ENCODE data around the gene GPATCH2L. TPM values are rescaled to one million over a fixed set of nuclear protein-coding genes. Genes with fewer than 3 reads are reported as not detected.
A peak's percentile ranks its signal among the peaks of the same experiment; 100 is the strongest.

Gene GPATCH2L
- total and polyA plus RNA-seq, 4 donors = 4.3 to 69.9 (median 32.4) TPM

DNA sequence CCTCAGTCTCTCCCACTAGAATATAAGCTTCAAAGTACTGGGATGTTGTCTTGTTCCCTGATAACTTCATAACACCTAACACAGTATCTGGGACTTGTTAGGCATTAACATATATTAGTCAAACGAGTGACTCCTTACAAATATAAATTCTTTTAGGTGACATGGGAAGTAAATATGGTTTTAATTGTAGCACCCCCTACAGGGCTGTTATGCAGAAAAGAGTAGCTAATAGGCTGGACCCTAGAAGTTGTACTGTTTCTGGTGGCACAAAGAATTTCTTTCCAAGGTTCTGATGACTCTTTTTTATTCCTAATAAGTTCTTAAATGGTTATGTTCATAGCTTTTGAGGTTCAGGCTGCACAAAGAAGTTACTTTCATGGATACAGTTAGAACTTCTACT is 29.8 kb downstream of the GPATCH2L start:
- Histone ChIP-seq H3K36me3 (ENCODE audit: control insufficient read depth in 4 of 4, insufficient read depth in 4 of 4, low read length in 4 of 4) (peaks cover 23 to 46% (median 27%) of the 10 kb centered on the region in 4 donors), H3K4me3 (no peak overlapping the region), H3K27me3 (ENCODE audit: control insufficient read depth in 3 of 3, insufficient read depth in 3 of 3, low read length in 2 of 3) (no peaks in the 10 kb centered on the region), H3K9me3 (ENCODE audit: control insufficient read depth in 4 of 4, insufficient read depth in 3 of 4, low read length in 3 of 4) (no peaks in the 10 kb centered on the region), H3K4me1 (ENCODE audit: control insufficient read depth in 5 of 5, insufficient read depth in 5 of 5, low read length in 5 of 5) (no peaks in the 10 kb centered on the region), H3K27ac (ENCODE audit: low read depth in 1 of 2, low read length in 1 of 2) (no peak overlapping the region), H3K9ac (ENCODE audit: insufficient read depth in 1 of 2, low read length in 2 of 2) (no peak overlapping the region)
- no peak for ATAC-seq (ENCODE audit: insufficient read depth, low FRiP score)
- no peak for DNase-seq
- 73 to 75% methylated on average over 1 of the region's 1 CpG for WGBS, 2 donors
- TF ChIP-seq CTCF (IDR thresholded peaks at IDR 0.05; ENCODE audit: control extremely low read depth, extremely low read depth) = no peak

DNA sequence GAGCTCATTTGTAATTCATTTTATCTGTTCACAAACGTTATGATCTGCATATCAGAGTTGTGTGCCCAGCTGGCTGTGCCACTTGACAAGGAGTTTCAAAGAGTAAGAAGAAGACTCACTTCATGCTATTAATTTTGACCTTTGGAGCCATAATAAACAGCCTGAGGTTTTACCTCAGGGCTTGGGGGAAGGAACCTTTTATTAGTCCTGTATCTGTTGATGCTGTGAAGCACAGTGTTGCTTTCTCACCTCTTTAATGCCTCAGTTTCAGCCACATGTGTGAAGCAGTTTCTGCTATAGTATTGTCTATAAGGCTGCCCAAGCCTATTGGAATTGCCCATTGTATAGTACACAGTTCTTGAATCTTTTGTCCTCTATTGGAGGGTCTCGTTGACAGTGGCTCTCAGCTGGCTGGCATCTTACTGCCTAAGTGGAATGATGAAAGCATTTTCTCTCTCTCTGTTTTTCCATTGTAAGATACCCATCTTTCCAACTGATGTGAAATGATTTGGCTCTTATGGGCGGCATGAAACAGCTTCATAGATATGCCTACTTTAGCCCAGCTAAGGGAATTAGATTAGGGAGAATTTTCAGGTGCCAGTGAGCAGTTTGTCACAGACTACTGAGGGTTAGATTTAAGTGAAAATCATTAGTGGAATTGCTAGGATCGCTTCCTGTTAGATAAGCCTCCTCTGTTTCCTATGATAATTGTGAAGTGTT is 34.7 kb downstream of the GPATCH2L start:
- WGBS, 2 donors = 81 to 90% methylated on average over 4 of the region's 4 CpGs
- Histone ChIP-seq H3K36me3 (ENCODE audit: control insufficient read depth in 4 of 4, insufficient read depth in 4 of 4, low read length in 4 of 4) (peaks cover 13 to 26% (median 19%) of the 10 kb centered on the region in 4 donors), H3K9me3 (ENCODE audit: control insufficient read depth in 4 of 4, insufficient read depth in 3 of 4, low read length in 3 of 4) (no peaks in the 10 kb centered on the region), H3K27me3 (ENCODE audit: control insufficient read depth in 3 of 3, insufficient read depth in 3 of 3, low read length in 2 of 3) (no peaks in the 10 kb centered on the region), H3K9ac (ENCODE audit: insufficient read depth in 1 of 2, low read length in 2 of 2) (no peak overlapping the region), H3K4me3 (no peak overlapping the region), H3K4me1 (ENCODE audit: control insufficient read depth in 5 of 5, insufficient read depth in 5 of 5, low read length in 5 of 5) (no peaks in the 10 kb centered on the region), H3K27ac (ENCODE audit: low read depth in 1 of 2, low read length in 1 of 2) (no peak overlapping the region)
- no peak for TF ChIP-seq CTCF (IDR thresholded peaks at IDR 0.05; ENCODE audit: control extremely low read depth, extremely low read depth)
- DNase-seq (no peak), ATAC-seq (ENCODE audit: insufficient read depth, low FRiP score) (no peak)

DNA sequence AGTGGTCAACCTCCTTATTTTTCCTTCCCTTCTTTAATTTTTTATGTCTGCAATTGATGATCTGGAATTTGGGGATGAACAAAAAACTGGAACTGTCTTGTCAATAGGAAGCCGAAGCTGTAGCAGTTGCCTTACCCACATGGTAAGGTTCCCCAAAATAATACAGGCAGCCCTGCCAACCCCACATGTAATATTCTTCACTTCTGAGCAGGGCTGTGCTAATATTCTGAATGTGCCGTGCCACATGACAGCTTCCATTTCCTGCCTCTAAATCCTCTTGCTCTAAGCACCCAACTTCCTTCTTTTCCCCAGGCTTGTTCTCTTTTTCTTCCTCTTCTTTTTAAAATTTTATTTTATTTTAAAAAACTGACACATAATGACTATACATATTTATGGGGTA is 39.6 kb downstream of the GPATCH2L start:
- H3K36me3 ChIP-seq (ENCODE audit: control insufficient read depth in 4 of 4, insufficient read depth in 4 of 4, low read length in 4 of 4) = peaks cover 2 to 25% (median 22%) of the 10 kb centered on the region in 4 donors
- H3K4me3 ChIP-seq = no peak overlapping the region
- H3K9ac ChIP-seq (ENCODE audit: insufficient read depth in 1 of 2, low read length in 2 of 2) = no peak overlapping the region
- H3K9me3 ChIP-seq (ENCODE audit: control insufficient read depth in 4 of 4, insufficient read depth in 3 of 4, low read length in 3 of 4) = no peaks in the 10 kb centered on the region
- H3K27me3 ChIP-seq (ENCODE audit: control insufficient read depth in 3 of 3, insufficient read depth in 3 of 3, low read length in 2 of 3) = no peaks in the 10 kb centered on the region
- 17 to 70% methylated on average over 2 of the region's 2 CpGs for WGBS, 2 donors
- ATAC-seq (ENCODE audit: insufficient read depth, low FRiP score) (peak; percentile 62), DNase-seq (peak in 1 of 3 donors; percentile 19)
- no peak for TF ChIP-seq CTCF (IDR thresholded peaks at IDR 0.05; ENCODE audit: control extremely low read depth, extremely low read depth)
- H3K4me1 ChIP-seq (ENCODE audit: control insufficient read depth in 5 of 5, insufficient read depth in 5 of 5, low read length in 5 of 5) = no peaks in the 10 kb centered on the region
- H3K27ac ChIP-seq (ENCODE audit: low read depth in 1 of 2, low read length in 1 of 2) = no peak overlapping the region

Measured in lung (tissue), 12 donors.